ENCODE results near the gene PRR27.
"Not testable (repeated sequence)": the region's sequence is repeated elsewhere in the genome, so short reads cannot be mapped to it uniquely, and the experiment has no call there.

PRR27 gene

DNA sequence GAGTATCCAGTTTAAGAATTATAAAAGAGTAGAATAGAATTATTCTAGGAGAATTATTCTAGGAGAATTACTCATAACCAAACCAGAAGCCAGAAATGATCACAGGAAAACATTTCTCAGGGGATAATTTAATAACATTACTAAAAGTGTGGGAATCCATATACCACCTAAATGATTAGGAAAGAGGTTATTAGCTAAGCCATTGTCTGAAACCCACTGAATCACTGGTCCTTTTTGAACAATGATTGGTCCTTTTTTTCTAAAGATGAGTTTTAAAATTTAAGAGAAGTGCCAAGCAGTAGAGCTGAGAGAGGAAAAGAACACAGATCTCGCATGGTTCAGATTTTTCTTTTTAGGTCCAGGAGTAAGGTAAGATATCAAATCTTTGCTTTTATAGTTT is 41.4 kb downstream of the PRR27 start, which contains the start of gene ODAM:
Gene ODAM (plus strand): TSS at position 301 of the 400 bp plus-strand sequence. CDS start 819 bp downstream, outside the sequence.
- no peaks in the 10 kb centered on the region for H3K9me3 ChIP-seq
- no peak within 1 kb of the TSS for H3K9ac ChIP-seq
- H4K20me1 ChIP-seq, result no peaks in the 10 kb centered on the region
- no peak within 1 kb of the TSS for H3K4me2 ChIP-seq
- H3K4me1 ChIP-seq, result no peaks in the 10 kb centered on the region
- H3K4me3 ChIP-seq, result no peak within 1 kb of the TSS
- no peaks in the 10 kb centered on the region for H3K27me3 ChIP-seq
- H3K36me3 ChIP-seq, result no peaks in the 10 kb centered on the region
- no peak for TF ChIP-seq Cebpa-rat (IDR thresholded peaks at IDR 0.05)
- no peak within 1 kb of the TSS for H3K27ac ChIP-seq

DNA sequence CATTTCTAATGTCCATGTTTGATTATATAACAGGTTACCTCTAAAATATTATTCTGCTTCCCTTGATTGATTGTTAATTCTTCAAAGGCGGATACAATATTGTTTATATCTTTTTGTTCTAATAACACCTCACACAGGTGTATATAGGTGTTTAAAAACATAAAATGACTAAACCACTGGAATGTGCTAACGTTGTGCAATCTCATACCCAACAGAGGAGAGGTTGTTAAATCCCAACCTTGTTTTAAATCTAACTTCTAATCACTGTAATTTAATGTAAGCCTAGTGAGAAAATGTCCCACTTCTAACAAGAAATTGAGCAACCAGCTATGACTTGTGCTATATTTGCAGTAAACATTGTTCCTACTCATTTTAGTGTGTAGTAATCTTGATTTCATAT is 42.8 kb downstream of the PRR27 start:
- no peak overlapping the region for H3K4me3 ChIP-seq
- H3K4me2 ChIP-seq, result no peak overlapping the region
- no peaks in the 10 kb centered on the region for H3K9me3 ChIP-seq
- H3K4me1 ChIP-seq, result no peaks in the 10 kb centered on the region
- H3K27me3 ChIP-seq, result no peaks in the 10 kb centered on the region
- no peak for TF ChIP-seq Cebpa-rat (IDR thresholded peaks at IDR 0.05)
- H3K9ac ChIP-seq, result no peak overlapping the region
- H3K36me3 ChIP-seq, result no peaks in the 10 kb centered on the region
- no peaks in the 10 kb centered on the region for H4K20me1 ChIP-seq
- H3K27ac ChIP-seq, result no peak overlapping the region

- Histone ChIP-seq H3K27me3 (no peaks in the 10 kb centered on the region), H3K4me2 (no peak overlapping the region), H3K27ac (no peak overlapping the region), H3K9me3 (no peaks in the 10 kb centered on the region), H3K4me3 (no peak overlapping the region), H3K4me1 (no peaks in the 10 kb centered on the region), H4K20me1 (no peaks in the 10 kb centered on the region), H3K9ac (no peak overlapping the region), H3K36me3 (no peaks in the 10 kb centered on the region)
- no peak for TF ChIP-seq Cebpa-rat (IDR thresholded peaks at IDR 0.05)
Measured at GRCh38 chr4:70197842-70198241, 43.8 kb downstream of the PRR27 start.

- Histone ChIP-seq H3K9me3 (no peaks in the 10 kb centered on the region), H3K27me3 (no peaks in the 10 kb centered on the region), H3K4me3 (no peak overlapping the region), H3K27ac (no peak overlapping the region), H4K20me1 (no peaks in the 10 kb centered on the region), H3K4me2 (no peak overlapping the region), H3K36me3 (no peaks in the 10 kb centered on the region), H3K4me1 (no peaks in the 10 kb centered on the region), H3K9ac (no peak overlapping the region)
- TF ChIP-seq Cebpa-rat (IDR thresholded peaks at IDR 0.05), result no peak
Measured at GRCh38 chr4:70203601-70204000, 49.6 kb downstream of the PRR27 start.

GRCh38 chr4:70212752-70213151 is 58.7 kb downstream of the PRR27 start:
- H3K4me3 ChIP-seq, H3K9ac ChIP-seq, H3K9me3 ChIP-seq, H3K4me1 ChIP-seq, H4K20me1 ChIP-seq, H3K27ac ChIP-seq, H3K27me3 ChIP-seq, H3K4me2 ChIP-seq, H3K36me3 ChIP-seq: not testable (repeated sequence)
